Measurements from ENCODE around the gene TIMD4.

- TF ChIP-seq, protein P1, sequence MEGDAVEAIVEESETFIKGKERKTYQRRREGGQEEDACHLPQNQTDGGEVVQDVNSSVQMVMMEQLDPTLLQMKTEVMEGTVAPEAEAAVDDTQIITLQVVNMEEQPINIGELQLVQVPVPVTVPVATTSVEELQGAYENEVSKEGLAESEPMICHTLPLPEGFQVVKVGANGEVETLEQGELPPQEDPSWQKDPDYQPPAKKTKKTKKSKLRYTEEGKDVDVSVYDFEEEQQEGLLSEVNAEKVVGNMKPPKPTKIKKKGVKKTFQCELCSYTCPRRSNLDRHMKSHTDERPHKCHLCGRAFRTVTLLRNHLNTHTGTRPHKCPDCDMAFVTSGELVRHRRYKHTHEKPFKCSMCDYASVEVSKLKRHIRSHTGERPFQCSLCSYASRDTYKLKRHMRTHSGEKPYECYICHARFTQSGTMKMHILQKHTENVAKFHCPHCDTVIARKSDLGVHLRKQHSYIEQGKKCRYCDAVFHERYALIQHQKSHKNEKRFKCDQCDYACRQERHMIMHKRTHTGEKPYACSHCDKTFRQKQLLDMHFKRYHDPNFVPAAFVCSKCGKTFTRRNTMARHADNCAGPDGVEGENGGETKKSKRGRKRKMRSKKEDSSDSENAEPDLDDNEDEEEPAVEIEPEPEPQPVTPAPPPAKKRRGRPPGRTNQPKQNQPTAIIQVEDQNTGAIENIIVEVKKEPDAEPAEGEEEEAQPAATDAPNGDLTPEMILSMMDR (conservative IDR thresholded peaks at IDR 0.05): no peak
- TF ChIP-seq EZH2 (IDR thresholded peaks at IDR 0.05; ENCODE audit: low read depth): no peak
Observed at GRCh38 chr5:156893517-156893916, 69.5 kb downstream of the TIMD4 start.

All from PC-9 (cell line).